EL (cell line): ENCODE measurements around the gene IL22.

Experiments used
- DNase-seq: peaks from one replicate; pipeline ENCODE4 v3.0.0-alpha.2; 2016

The IL22 gene, protein sequence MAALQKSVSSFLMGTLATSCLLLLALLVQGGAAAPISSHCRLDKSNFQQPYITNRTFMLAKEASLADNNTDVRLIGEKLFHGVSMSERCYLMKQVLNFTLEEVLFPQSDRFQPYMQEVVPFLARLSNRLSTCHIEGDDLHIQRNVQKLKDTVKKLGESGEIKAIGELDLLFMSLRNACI

GRCh38 chr12:68253504-68253903, at the start of gene IL22:
Gene IL22 (minus strand): TSS chr12:68253604. CDS start chr12:68253448, 156 bp downstream.
- no peak for DNase-seq

GRCh38 chr12:68297929-68298328, 44.5 kb upstream of the IL22 start:
- no peak for DNase-seq

- DNase-seq, result no peak
Measured at GRCh38 chr12:68294251-68294650, 40.8 kb upstream of the IL22 start.

GRCh38 chr12:68293347-68293746, 39.9 kb upstream of the IL22 start:
- no peak for DNase-seq

DNA sequence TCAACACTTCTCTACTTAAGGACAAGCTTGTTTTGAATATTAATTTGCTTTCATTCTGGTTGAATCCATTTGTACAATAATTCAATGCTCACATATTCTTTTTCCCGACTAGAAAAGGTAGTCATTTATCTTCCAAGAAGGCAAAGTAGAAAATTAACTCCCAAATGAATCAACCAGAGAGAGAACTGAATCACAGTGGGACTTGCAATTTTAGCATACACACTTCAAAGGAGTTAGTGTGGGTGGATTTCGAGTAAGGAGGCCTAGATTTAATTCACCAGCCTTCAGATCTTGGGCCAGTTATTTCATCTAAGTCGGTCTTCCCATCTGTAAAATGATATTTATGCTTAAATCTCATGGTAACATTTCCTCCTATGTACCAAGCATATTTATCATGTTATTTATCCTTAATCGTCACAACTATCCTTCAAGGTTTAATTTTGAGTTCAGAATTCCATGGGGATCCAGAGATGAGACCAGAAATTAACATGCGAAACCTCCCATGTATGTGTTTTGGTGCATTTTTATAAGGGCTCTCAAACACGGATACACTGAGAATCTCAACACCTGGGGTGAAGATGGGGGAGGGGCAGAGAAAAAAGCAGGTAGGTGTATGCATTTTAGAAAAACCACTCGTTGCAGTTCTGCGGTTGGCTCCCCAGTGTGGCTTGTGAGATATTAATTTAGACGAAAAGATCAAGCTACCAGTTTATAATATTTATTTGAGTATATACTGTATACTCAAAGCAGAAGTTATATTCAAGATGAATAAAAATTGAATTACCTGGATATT, 38.9 kb upstream of the IL22 start:
- DNase-seq, result no peak

DNA sequence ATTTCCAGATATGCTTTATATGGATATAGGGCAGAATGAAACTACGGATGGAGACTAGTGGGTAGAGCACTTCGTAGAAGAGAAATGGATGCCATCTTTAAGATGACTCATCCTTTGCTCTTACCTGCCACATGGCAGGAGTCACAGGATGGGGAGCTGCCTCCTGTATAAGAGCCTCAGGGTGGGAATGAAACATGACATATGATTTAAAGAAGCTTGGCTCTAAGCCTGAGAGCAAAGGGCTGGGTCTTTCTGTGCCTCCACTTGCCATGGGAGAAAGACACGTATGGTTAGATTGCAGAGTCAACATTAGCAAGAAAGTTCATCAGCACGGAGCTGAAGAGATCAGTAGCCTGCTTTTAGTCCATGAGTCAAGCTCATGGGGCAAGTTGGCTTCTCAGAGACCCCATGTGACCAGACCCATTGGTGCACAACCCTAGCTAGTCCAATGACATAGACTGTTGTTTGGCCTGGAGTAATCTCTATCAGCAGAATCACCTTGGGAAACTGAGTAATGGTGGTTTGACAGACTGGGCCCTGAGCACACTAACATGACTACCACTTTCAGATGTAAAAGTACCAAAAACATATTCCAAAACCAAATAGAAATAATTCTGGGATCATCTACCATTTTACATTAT, 38.1 kb upstream of the IL22 start:
- no peak for DNase-seq

- DNase-seq, result no peak
Measured at GRCh38 chr12:68290126-68290525, 36.7 kb upstream of the IL22 start.

DNA sequence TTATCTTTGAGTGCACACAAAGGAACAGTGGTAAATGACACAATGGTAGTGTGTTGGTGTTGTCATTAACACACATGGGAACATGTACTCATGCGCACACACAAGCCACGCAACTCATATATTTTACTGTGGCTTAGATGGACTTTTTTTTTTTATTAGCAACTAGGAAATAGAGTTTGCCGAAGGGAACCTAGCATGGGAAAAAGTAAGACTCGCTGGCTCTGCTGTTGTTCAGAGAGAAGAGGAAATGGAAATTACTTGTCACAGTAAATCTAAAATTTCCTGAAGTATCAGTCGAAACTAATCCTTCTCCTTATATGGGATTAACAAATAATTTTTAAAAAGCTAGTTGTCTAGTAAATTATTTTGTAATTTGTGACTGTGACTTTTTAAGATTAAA, 33.7 kb upstream of the IL22 start:
- DNase-seq, result no peak

GRCh38 chr12:68286396-68286795, 33.0 kb upstream of the IL22 start:
- no peak for DNase-seq

GRCh38 chr12:68285541-68285940, 32.1 kb upstream of the IL22 start:
- DNase-seq, result no peak

- DNase-seq, result no peak
Measured at GRCh38 chr12:68281322-68282077, 28.1 kb upstream of the IL22 start.

GRCh38 chr12:68280240-68280639, 26.8 kb upstream of the IL22 start:
- DNase-seq, result no peak

DNA sequence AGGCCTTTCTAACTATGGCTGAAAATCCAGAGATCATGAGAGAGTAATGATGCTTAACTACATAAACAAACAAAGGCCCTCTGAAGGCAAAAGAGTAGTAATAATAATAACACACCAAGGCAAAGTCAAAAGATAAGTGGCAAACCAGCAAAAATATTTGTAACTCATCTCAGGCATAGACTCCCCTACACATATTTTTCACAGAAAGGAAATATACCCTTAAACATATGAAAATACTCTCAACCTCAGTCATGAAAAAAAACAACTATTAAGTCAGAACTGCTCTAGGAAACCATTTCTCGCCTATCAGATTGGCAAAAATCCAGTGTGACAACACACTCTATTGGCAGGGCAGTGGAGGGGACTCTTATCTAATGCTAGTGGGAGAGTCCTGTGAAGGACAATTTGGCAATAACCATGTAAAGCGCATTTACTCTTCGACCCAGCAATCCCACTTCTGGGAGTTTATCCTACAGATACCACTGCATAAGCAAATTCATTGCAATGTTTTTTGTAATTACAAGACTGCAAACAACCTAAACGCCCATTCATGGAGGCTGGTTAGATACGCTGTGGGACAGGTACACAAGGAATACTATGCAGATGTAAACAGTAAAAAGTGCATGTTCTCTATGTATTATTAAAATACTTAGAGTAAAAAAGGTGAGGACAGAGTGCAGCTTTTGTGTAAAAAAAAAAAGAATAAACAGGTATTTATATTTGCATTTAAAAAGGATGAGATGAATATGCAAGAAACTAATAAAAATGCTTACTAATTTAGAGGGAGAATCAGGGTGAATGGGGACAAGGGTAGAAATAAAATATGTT, 26.0 kb upstream of the IL22 start:
- peak; percentile 44 for DNase-seq

GRCh38 chr12:68276402-68276930, 23.1 kb upstream of the IL22 start:
- DNase-seq, result no peak

GRCh38 chr12:68272732-68273131, 19.3 kb upstream of the IL22 start:
- no peak for DNase-seq

GRCh38 chr12:68271346-68271745, 17.9 kb upstream of the IL22 start:
- peak; percentile 29 for DNase-seq

GRCh38 chr12:68270358-68270757, 17.0 kb upstream of the IL22 start:
- no peak for DNase-seq

DNA sequence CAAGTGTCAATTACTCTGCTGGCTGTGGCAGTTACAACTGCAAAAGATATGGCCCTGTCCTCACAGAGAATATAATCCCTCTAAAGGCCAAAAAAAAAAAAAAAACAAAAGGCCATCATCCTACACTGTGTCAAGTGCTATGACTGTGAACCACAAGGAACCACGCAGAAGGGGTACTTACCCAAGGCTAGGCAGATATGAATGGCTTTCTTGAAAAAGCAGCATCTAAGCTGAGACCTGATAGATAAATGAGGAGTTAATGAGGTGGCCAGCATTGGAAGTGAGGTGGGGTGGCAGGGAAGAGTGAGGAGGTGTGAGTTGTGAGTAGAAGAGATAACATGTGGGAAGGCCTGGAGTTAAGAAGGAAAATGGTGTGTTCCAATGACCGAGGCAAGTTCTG, 16.4 kb upstream of the IL22 start:
- DNase-seq, result no peak

DNA sequence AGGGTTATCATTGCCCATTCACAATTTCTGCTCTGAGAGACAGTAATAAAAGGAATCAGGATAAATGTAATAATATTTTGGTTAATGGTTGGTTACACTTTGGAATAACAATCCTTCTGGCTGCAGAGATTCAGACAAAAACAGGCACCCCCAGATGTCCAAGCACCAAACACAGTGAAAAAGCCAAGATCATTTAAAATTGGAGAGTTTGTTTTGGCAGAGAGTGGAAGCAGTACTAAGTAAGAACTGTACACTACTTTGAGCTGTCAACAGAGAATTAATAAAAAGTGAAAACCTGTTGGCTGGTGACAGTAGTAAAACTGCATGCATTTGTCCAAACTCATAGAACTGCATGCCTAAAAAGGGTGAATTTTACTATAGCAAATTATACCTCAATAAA, 15.6 kb upstream of the IL22 start:
- DNase-seq, result no peak

- DNase-seq, result peak; percentile 89
Measured at GRCh38 chr12:68267892-68268396, 14.5 kb upstream of the IL22 start.

GRCh38 chr12:68264857-68265256, 11.5 kb upstream of the IL22 start:
- peak; percentile 74 for DNase-seq
